GM10266 (cell line): ENCODE measurements around the gene PRH2.

Source experiments
- DNase-seq: peaks from one replicate; pipeline ENCODE4 v3.0.0; 2012; ENCODE audit errors: extremely low spot score
- TF ChIP-seq, protein P1 (sequence below): IDR thresholded peaks from 2 replicates; pipeline ENCODE4 v1.5.1; 2012; ENCODE audit warnings: mild to moderate bottlenecking, low read depth; ENCODE audit not compliant: control insufficient read depth, insufficient read depth; ENCODE audit errors: missing control alignments

PRH2 gene

DNA sequence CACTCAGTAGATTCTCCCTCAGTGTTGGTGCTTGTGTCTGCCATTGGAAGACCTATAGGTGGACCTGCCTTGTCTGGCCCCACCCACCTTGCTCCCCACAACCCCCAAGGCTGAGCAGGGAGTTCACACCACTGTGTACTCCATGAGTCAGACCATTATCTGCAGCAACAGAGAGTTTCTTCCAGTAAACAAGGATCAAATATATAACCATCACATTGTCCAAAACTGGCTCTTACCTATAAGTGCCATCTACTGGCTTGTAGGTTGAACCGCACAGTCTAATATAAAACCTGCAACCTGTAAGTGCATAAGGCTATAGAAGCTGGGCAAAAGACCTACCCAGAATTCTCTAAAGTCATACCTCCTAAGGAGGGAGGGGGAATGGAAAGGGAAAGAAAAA is 27.6 kb upstream of the PRH2 start:
- TF ChIP-seq, protein P1, sequence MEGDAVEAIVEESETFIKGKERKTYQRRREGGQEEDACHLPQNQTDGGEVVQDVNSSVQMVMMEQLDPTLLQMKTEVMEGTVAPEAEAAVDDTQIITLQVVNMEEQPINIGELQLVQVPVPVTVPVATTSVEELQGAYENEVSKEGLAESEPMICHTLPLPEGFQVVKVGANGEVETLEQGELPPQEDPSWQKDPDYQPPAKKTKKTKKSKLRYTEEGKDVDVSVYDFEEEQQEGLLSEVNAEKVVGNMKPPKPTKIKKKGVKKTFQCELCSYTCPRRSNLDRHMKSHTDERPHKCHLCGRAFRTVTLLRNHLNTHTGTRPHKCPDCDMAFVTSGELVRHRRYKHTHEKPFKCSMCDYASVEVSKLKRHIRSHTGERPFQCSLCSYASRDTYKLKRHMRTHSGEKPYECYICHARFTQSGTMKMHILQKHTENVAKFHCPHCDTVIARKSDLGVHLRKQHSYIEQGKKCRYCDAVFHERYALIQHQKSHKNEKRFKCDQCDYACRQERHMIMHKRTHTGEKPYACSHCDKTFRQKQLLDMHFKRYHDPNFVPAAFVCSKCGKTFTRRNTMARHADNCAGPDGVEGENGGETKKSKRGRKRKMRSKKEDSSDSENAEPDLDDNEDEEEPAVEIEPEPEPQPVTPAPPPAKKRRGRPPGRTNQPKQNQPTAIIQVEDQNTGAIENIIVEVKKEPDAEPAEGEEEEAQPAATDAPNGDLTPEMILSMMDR: no peak
- no peak for DNase-seq

DNA sequence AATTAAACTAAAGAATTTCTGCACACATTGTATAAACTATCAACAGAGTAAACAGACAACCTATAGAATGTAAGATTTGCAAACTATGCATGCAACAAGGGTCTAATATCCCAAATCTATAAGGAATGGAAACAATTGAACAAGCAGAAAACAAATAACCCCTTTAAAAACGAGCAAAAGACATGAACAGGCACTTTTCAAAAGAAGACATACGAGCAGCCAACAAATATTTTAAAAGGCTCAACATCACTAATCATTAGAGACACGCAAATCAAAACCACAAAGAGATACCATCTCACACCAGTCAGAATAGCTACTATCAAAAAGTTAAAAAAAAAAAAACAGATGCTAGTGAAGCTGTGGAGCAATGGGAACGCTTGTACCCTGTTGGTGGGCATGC is 24.4 kb upstream of the PRH2 start:
- DNase-seq: no peak
- TF ChIP-seq, protein P1: no peak

DNA sequence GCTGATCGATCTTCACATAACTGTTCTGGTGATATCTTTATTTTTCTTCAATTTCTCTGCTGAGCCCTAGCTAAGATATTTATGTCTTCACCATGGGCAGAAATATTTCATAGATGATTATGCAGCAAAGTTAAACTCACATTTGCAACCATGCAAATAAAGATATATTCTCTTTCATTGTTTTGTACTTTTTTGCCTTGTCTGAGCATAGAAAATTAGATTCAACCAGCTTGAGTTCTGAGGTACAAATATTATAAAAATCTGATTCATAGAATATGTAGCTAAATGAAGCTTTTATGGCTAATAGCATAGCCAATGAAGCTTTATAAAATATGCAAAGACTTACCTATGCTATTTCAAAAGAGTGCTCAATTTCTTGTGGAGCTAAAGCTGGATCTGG is 19.6 kb upstream of the PRH2 start, which contains the start of gene TAS2R13:
TAS2R13 (minus strand) TSS at position 101 of the 400 bp plus-strand sequence. CDS start 264 bp downstream, outside the sequence.
- TF ChIP-seq, protein P1: no peak
- no peak for DNase-seq

DNA sequence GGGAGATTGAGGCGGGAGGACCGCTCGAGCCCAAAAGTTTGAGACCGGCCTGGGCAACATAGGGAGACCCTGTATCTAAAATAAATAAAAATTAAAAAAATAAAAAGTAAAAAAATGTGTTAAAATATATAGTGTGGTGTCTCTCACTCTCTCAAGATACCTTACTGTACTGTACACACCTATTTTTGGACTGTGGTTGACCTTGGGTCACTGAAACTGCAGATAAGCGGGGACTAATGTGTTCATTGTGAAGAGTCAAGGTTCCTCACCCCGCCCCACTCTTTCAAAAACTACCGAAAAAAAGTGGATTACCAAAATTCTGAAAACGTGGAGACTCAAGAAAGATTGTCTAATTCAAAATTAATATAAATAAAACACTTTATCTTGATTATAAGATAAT is 18.7 kb upstream of the PRH2 start:
- TF ChIP-seq, protein P1: no peak
- DNase-seq: no peak

DNA sequence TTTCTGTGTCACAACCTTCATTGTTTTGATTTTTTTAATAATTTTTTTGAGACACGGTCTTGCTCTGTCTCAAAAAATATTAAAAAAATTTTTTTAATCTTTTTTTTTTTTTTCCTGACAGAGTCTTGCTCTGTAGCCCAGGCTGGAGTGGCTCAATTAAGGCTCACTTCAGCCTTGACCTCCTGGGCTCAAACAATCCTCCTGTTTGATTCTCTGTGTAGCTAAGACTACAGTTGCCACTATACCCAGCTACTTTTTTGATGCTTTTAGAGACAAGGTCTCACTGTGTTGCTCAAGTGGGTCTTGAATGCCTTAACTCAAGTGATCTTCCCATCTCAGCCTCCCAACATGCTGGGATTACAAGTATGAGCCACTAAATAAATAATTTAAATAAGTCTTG is 9.2 kb upstream of the PRH2 start:
- no peak for DNase-seq
- TF ChIP-seq, protein P1: no peak

DNA sequence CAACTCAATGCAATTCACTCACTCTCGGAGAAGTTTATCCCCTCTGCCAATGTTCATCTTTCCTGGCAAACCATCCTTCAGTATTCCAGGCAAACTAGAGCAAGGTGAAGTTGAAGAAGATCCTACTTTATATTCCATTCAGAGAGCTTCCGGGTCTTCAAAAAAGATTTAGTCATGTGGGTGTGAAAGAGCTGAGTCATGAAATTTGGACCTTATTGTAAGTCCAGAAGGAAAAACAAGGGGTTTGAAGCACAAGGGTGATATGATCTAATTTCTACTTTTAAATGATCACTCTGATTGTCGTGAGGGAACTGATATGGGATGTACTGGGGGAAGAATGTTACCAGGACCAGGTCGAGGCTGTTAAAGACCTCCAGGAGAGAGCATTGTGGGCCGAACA is 2.8 kb upstream of the PRH2 start:
- no peak for DNase-seq
- TF ChIP-seq, protein P1: no peak

DNA sequence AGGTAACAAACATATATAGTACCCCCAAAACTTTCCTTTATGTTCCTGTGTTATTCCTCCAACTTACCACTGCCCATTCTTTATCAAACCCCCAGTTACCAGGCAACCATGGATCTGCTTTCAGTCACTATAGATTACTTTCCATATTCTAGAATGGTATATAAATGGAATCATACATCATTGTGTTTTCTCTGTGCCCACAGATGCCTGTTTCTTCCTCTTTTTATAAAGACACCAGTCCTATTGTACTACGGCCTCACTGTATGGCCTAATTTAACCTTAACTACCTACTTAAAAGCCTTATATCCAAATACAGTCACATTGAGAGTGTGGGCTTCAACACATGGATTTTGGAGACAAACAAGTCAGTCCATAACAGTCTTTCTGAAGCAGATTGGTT is 7.5 kb downstream of the PRH2 start:
- TF ChIP-seq, protein P1: no peak
- no peak for DNase-seq
